GM06990 (cell line): ENCODE measurements around the gene TMEM207.

Experiments
- DNase-seq: peaks from one replicate; pipeline ENCODE4 v3.0.0-alpha.2; 2011; ENCODE audit not compliant: insufficient read length; ENCODE audit errors: extremely low read depth
- H3K27me3 ChIP-seq: replicated peaks from 2 replicates; pipeline ENCODE4 v1.6.0; 2011; ENCODE audit warnings: low read length; ENCODE audit not compliant: control insufficient read depth, insufficient read depth
- H3K36me3 ChIP-seq: 2 replicates; pipeline ENCODE4 v1.5.1; 2011; ENCODE audit warnings: low read length; ENCODE audit not compliant: control insufficient read depth, insufficient read depth
- H3K4me3 ChIP-seq: replicated peaks from 2 replicates; pipeline ENCODE4 v1.5.1; 2011; ENCODE audit warnings: low read depth, mild to moderate bottlenecking, control low read depth, low read length
- CTCF ChIP-seq: IDR thresholded peaks from 2 replicates; pipeline ENCODE4 v1.5.1; 2011; ENCODE audit warnings: low read length, control low read depth, mild to moderate bottlenecking, inconsistent platforms; ENCODE audit not compliant: insufficient read depth, poor library complexity, severe bottlenecking

TMEM207 gene

GRCh38 chr3:190432216-190432615 is 17.5 kb downstream of the TMEM207 start:
- Histone ChIP-seq H3K36me3 (no peaks in the 10 kb centered on the region), H3K27me3 (no peaks in the 10 kb centered on the region; the same call in 1 of the 2 replicates), H3K4me3 (no peak overlapping the region)
- DNase-seq: no peak
- TF ChIP-seq CTCF: no peak

DNA sequence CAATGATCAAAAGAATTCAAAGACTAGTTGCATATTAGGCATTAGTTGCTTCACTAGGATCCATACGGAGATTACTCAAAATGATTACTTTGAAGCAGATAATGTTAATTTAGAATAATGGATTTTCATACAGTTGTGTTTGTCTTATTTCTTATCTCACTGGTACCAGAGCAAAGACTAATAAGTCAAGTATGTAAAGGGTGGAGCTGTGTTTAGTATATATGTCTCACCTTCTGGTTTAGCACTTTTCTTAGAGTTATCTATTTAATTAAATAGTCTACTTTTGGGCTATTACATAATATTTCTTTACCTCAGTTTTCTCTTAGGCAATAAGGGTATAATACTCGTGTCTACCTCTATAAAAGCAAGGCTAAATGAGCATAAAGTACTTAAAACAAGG is 18.8 kb downstream of the TMEM207 start:
- H3K27me3 ChIP-seq: no peaks in the 10 kb centered on the region; the same call in 1 of the 2 replicates
- H3K36me3 ChIP-seq: no peaks in the 10 kb centered on the region
- no peak for TF ChIP-seq CTCF
- no peak for DNase-seq
- H3K4me3 ChIP-seq: no peak overlapping the region

- no peak for TF ChIP-seq CTCF
- DNase-seq: no peak
- no peaks in the 10 kb centered on the region; the same call in 1 of the 2 replicates for H3K27me3 ChIP-seq
These were observed 20.0 kb downstream of the TMEM207 start for GRCh38 chr3:190429681-190430080.

GRCh38 chr3:190426806-190427507 is 22.7 kb downstream of the TMEM207 start:
- no peak overlapping the region for H3K4me3 ChIP-seq
- no peak for TF ChIP-seq CTCF
- no peak for DNase-seq
- H3K27me3 ChIP-seq: no peaks in the 10 kb centered on the region
- no peaks in the 10 kb centered on the region for H3K36me3 ChIP-seq

More at GRCh38 chr3:190429681-190430080, 20.0 kb downstream of the TMEM207 start:
- no peak overlapping the region for H3K4me3 ChIP-seq
- no peaks in the 10 kb centered on the region for H3K36me3 ChIP-seq

DNA sequence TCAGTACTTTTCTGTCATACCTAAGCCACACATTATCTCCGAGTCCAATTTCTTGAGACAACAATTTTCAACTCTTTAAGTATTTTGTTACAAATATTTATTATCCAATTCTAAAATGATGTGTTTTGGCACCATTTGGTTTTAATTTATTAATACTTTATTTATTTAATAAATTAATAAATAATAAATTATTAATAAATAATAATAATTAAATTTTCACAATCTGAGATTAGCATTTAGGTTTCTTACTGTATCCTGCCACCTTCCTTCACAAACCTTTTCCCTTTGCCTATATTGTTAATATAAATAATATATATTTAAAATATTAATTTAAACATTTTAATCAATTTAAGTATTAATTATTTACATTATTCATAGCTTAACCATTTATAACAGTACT is 23.9 kb downstream of the TMEM207 start:
- TF ChIP-seq CTCF: no peak
- no peak overlapping the region for H3K4me3 ChIP-seq
- no peaks in the 10 kb centered on the region for H3K27me3 ChIP-seq
- H3K36me3 ChIP-seq: no peaks in the 10 kb centered on the region
- DNase-seq: no peak
